Hepatocyte (in vitro differentiated cells): ENCODE results near the gene FKBP4.

Source experiments
- CTCF ChIP-seq: fragments of 200-600 bp; sonication (generic); IDR thresholded peaks from 2 replicates; pipeline ENCODE4 v1.5.1; 2016; ENCODE audit warnings: antibody characterized with exemption, mild to moderate bottlenecking; ENCODE audit not compliant: poor library complexity
- EZH2 ChIP-seq: fragments of 200-600 bp; sonication (generic); IDR thresholded peaks from 2 replicates; pipeline ENCODE4 v1.6.1; 2016; ENCODE audit warnings: antibody characterized with exemption, mild to moderate bottlenecking, borderline replicate concordance
- EZH2phosphoT487 ChIP-seq: fragments of 200-600 bp; sonication (generic); IDR thresholded peaks from one replicate; pipeline ENCODE4 v1.6.1; 2018; ENCODE audit warnings: antibody characterized with exemption, mild to moderate bottlenecking, low read depth, moderate library complexity; ENCODE audit not compliant: unreplicated experiment, severe bottlenecking

- TF ChIP-seq CTCF, result no peak
- TF ChIP-seq EZH2, result no peak
- TF ChIP-seq EZH2phosphoT487, result no peak
These were observed 3.1 kb downstream of the FKBP4 start for GRCh38 chr12:2797721-2798418.
